Measurements from ENCODE around the gene PHKG1. TPM values are rescaled to one million over a fixed set of nuclear protein-coding genes. Genes with fewer than 3 reads are reported as not detected.
"Not testable (repeated sequence)": the region's sequence is repeated elsewhere in the genome, so short reads cannot be mapped to it uniquely, and the experiment has no call there.

Gene PHKG1
- total RNA-seq, 1 donor from 2014 or later, result not detected

GRCh38 chr7:56062382-56062781 is 30.4 kb downstream of the PHKG1 start:
- no peak for TF ChIP-seq CTCF (IDR thresholded peaks at IDR 0.05; ENCODE audit: partially characterized antibody, unreplicated experiment)
- H3K9me3 Mint-ChIP-seq (ENCODE audit: unreplicated experiment), result peaks cover 7% of the 10 kb centered on the region
- no peak for DNase-seq
- H3K27me3 Mint-ChIP-seq (ENCODE audit: unreplicated experiment), result peaks cover 2% of the 10 kb centered on the region
- H3K36me3 Mint-ChIP-seq (ENCODE audit: unreplicated experiment), result no peaks in the 10 kb centered on the region
- H3K4me1 Mint-ChIP-seq (ENCODE audit: low read depth, unreplicated experiment), result peaks cover 4% of the 10 kb centered on the region
- no peak overlapping the region for H3K4me3 Mint-ChIP-seq (ENCODE audit: unreplicated experiment)
- peak overlapping the region; percentile 44 for H3K27ac Mint-ChIP-seq (ENCODE audit: unreplicated experiment)

GRCh38 chr7:56053993-56054392 is 38.8 kb downstream of the PHKG1 start:
- Mint-ChIP-seq H3K4me1 (ENCODE audit: low read depth, unreplicated experiment) (peaks cover 9% of the 10 kb centered on the region), H3K4me3 (ENCODE audit: unreplicated experiment) (peak overlapping the region; percentile 20), H3K36me3 (ENCODE audit: unreplicated experiment) (no peaks in the 10 kb centered on the region), H3K27me3 (ENCODE audit: unreplicated experiment) (peaks cover 2% of the 10 kb centered on the region), H3K27ac (ENCODE audit: unreplicated experiment) (no peak overlapping the region), H3K9me3 (ENCODE audit: unreplicated experiment) (peaks cover 3% of the 10 kb centered on the region)
- TF ChIP-seq CTCF (IDR thresholded peaks at IDR 0.05; ENCODE audit: partially characterized antibody, unreplicated experiment), result no peak
- DNase-seq, result no peak

GRCh38 chr7:56053379-56053778 is 39.4 kb downstream of the PHKG1 start:
- peaks cover 3% of the 10 kb centered on the region for H3K9me3 Mint-ChIP-seq (ENCODE audit: unreplicated experiment)
- H3K27ac Mint-ChIP-seq (ENCODE audit: unreplicated experiment), result peak overlapping the region; percentile 52
- H3K4me1 Mint-ChIP-seq (ENCODE audit: low read depth, unreplicated experiment), result peaks cover 9% of the 10 kb centered on the region
- DNase-seq, result no peak
- H3K36me3 Mint-ChIP-seq (ENCODE audit: unreplicated experiment), result no peaks in the 10 kb centered on the region
- TF ChIP-seq CTCF (IDR thresholded peaks at IDR 0.05; ENCODE audit: partially characterized antibody, unreplicated experiment), result no peak
- peaks cover 2% of the 10 kb centered on the region for H3K27me3 Mint-ChIP-seq (ENCODE audit: unreplicated experiment)
- peak overlapping the region; percentile 96 for H3K4me3 Mint-ChIP-seq (ENCODE audit: unreplicated experiment)

- H3K4me3 Mint-ChIP-seq (ENCODE audit: unreplicated experiment), result peak within 1 kb of the TSS; percentile 98
- DNase-seq, result peak; percentile 98
- peaks cover 3% of the 10 kb centered on the region for H3K9me3 Mint-ChIP-seq (ENCODE audit: unreplicated experiment)
- TF ChIP-seq CTCF (IDR thresholded peaks at IDR 0.05; ENCODE audit: partially characterized antibody, unreplicated experiment), result no peak
- H3K4me1 Mint-ChIP-seq (ENCODE audit: low read depth, unreplicated experiment), result peaks cover 9% of the 10 kb centered on the region
- H3K36me3 Mint-ChIP-seq (ENCODE audit: unreplicated experiment), result no peaks in the 10 kb centered on the region
- peaks cover 2% of the 10 kb centered on the region for H3K27me3 Mint-ChIP-seq (ENCODE audit: unreplicated experiment)
- H3K27ac Mint-ChIP-seq (ENCODE audit: unreplicated experiment), result peak within 1 kb of the TSS; percentile 97
These were observed 41.2 kb downstream of the PHKG1 start, which contains the start of the genes CCT6A and PSPH for GRCh38 chr7:56051339-56052191. CCT6A (plus strand) TSS chr7:56051765; CDS start chr7:56051849, 84 bp downstream. PSPH (minus strand) TSS chr7:56051444; CDS start chr7:56021212, 30,232 bp downstream.

DNA sequence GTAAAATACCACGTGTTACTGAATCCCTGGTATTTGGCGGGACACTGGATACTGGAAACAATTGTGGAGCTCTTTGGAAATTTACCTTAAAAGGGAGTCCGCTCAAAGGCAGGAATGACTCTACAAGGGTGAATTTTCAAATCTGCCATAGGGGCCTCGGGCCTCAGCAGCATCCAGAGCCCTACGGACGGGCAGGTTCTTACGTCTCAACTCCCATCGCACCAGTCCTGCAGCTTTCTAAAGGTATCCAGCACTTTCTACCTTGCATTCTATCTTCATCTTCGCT is 41.8 kb downstream of the PHKG1 start:
- Mint-ChIP-seq H3K27me3 (ENCODE audit: unreplicated experiment) (peaks cover 2% of the 10 kb centered on the region), H3K4me3 (ENCODE audit: unreplicated experiment) (peak overlapping the region; percentile 98), H3K4me1 (ENCODE audit: low read depth, unreplicated experiment) (peaks cover 9% of the 10 kb centered on the region), H3K9me3 (ENCODE audit: unreplicated experiment) (peaks cover 3% of the 10 kb centered on the region), H3K27ac (ENCODE audit: unreplicated experiment) (peak overlapping the region; percentile 97), H3K36me3 (ENCODE audit: unreplicated experiment) (no peaks in the 10 kb centered on the region)
- no peak for TF ChIP-seq CTCF (IDR thresholded peaks at IDR 0.05; ENCODE audit: partially characterized antibody, unreplicated experiment)
- DNase-seq, result no peak

- H3K4me3 Mint-ChIP-seq (ENCODE audit: unreplicated experiment); DNase-seq; H3K4me1 Mint-ChIP-seq (ENCODE audit: low read depth, unreplicated experiment); H3K9me3 Mint-ChIP-seq (ENCODE audit: unreplicated experiment); H3K36me3 Mint-ChIP-seq (ENCODE audit: unreplicated experiment); H3K27ac Mint-ChIP-seq (ENCODE audit: unreplicated experiment); H3K27me3 Mint-ChIP-seq (ENCODE audit: unreplicated experiment): not testable (repeated sequence)
These were observed 44.0 kb downstream of the PHKG1 start for GRCh38 chr7:56048763-56049162.

All from glutamatergic neuron (in vitro differentiated cells).